Stimulated activated CD8-positive, alpha-beta memory T cell treated with anti-CD3 and anti-CD28 coated beads, Interleukin-12 subunit alpha, Interleukin-12 subunit beta, amount 100 ng/mL, for 4 hours (primary cell): ENCODE results near the gene MBP.
"Not testable (repeated sequence)": the region's sequence is repeated elsewhere in the genome, so short reads cannot be mapped to it uniquely, and the experiment has no call there.

Experiments
- DNase-seq: peaks from one replicate; pipeline ENCODE4 v3.0.0-alpha.2; 2020; ENCODE audit warnings: low read depth

MBP gene

GRCh38 chr18:77022116-77022515, 110.5 kb downstream of the MBP start:
- DNase-seq = no peak

- not testable (repeated sequence) for DNase-seq
Measured at GRCh38 chr18:77021478-77021877, 111.1 kb downstream of the MBP start.

- DNase-seq = no peak
Measured at GRCh38 chr18:77021075-77021474, 111.5 kb downstream of the MBP start.

GRCh38 chr18:77020561-77020960, 112.0 kb downstream of the MBP start:
- DNase-seq = no peak

- no peak for DNase-seq
Measured at GRCh38 chr18:77019641-77020040, 112.9 kb downstream of the MBP start.

- DNase-seq = not testable (repeated sequence)
Measured at GRCh38 chr18:77018650-77019049, 113.9 kb downstream of the MBP start.

- DNase-seq = no peak
Measured at GRCh38 chr18:77017355-77017754, 115.2 kb downstream of the MBP start.

GRCh38 chr18:77016936-77017335, 115.6 kb downstream of the MBP start:
- DNase-seq = no peak

- no peak for DNase-seq
Measured at GRCh38 chr18:77015771-77016710, 116.5 kb downstream of the MBP start.

- DNase-seq = no peak
Measured at GRCh38 chr18:77015169-77015568, 117.4 kb downstream of the MBP start.

GRCh38 chr18:77014538-77014937, 118.0 kb downstream of the MBP start:
- DNase-seq = no peak

- no peak for DNase-seq
Measured at GRCh38 chr18:77013811-77014521, 118.6 kb downstream of the MBP start.

- no peak for DNase-seq
Measured at GRCh38 chr18:77012806-77013541, 119.6 kb downstream of the MBP start.

GRCh38 chr18:77012120-77012519, 120.5 kb downstream of the MBP start:
- no peak for DNase-seq

GRCh38 chr18:77009675-77010074, 122.9 kb downstream of the MBP start:
- DNase-seq = no peak

- DNase-seq = no peak
Measured at GRCh38 chr18:77008576-77009315, 123.8 kb downstream of the MBP start.

- DNase-seq = no peak
Measured at GRCh38 chr18:77008006-77008405, 124.6 kb downstream of the MBP start.

- DNase-seq = no peak
Measured at GRCh38 chr18:77007251-77007650, 125.3 kb downstream of the MBP start.

- no peak for DNase-seq
Measured at GRCh38 chr18:77006305-77007175, 126.0 kb downstream of the MBP start.

GRCh38 chr18:77005651-77006195, 126.9 kb downstream of the MBP start:
- DNase-seq = no peak
